Neural cell (in vitro differentiated cells): ENCODE measurements around the gene ICE2.

ENCODE experiments used
- CTCF ChIP-seq: fragments of 450-650 bp; IDR thresholded peaks from 2 replicates; pipeline ENCODE4 v1.5.1; 2014; ENCODE audit warnings: antibody characterized with exemption, mild to moderate bottlenecking, moderate library complexity; ENCODE audit not compliant: poor library complexity, severe bottlenecking
- EZH2 ChIP-seq: fragments of 200-600, 300-800 bp; shearing (Covaris generic), sonication (generic); IDR thresholded peaks from 2 replicates; pipeline ENCODE4 v1.6.1; 2014; ENCODE audit warnings: antibody characterized with exemption, low read length, borderline replicate concordance, mild to moderate bottlenecking; ENCODE audit not compliant: insufficient read depth, poor library complexity, severe bottlenecking
- MXI1 ChIP-seq: fragments of 450-650 bp; conservative IDR thresholded peaks from 2 replicates; pipeline ENCODE4 v1.6.1; 2014; ENCODE audit warnings: antibody characterized with exemption, mild to moderate bottlenecking; ENCODE audit not compliant: poor library complexity, severe bottlenecking
- POLR2AphosphoS5 ChIP-seq: IDR thresholded peaks from 2 replicates; pipeline ENCODE4 v1.6.1; 2012

- TF ChIP-seq CTCF (no peak), POLR2AphosphoS5 (no peak), EZH2 (no peak), MXI1 (no peak)
These were observed 88.7 kb downstream of the ICE2 start for GRCh38 chr15:60390231-60390630.
